Mononuclear cell (primary cell): ENCODE results near the gene ZNF658. TPM values are rescaled to one million over a fixed set of nuclear protein-coding genes. Genes with fewer than 3 reads are reported as not detected.

Experiments
- total RNA-seq: library from RNA; depleted of rRNA; stranded (reverse); fragments of >200 nt; gene quantifications from one replicate; pipeline ENCODE4 v1.2.3, GENCODE V29; 2012

The ZNF658 gene
- total RNA-seq, 1 donor, result 2.1 TPM

Other genes starting within 250 kb of the ZNF658 start
- gene SPATA31A3, start 91.8 kb downstream of the ZNF658 start, total RNA-seq, result not detected